Measurements from ENCODE around the gene DGCR2. TPM values are rescaled to one million over a fixed set of nuclear protein-coding genes. Genes with fewer than 3 reads are reported as not detected.
"Not testable (repeated sequence)": the region's sequence is repeated elsewhere in the genome, so short reads cannot be mapped to it uniquely, and the experiment has no call there.

The DGCR2 gene
- total and polyA plus RNA-seq, 3 experiments from 2014 or later: 26.9 to 51.7 (median 28.4) TPM

- no peak for DNase-seq
- Histone ChIP-seq H3K36me3 (ENCODE audit: insufficient read depth, low read length) (peaks cover 8% of the 10 kb centered on the region), H3K27ac (ENCODE audit: low read depth, low read length) (no peak overlapping the region), H3K4me3 (ENCODE audit: low read length) (no peak overlapping the region), H3K4me1 (ENCODE audit: insufficient read depth, low read length) (no peaks in the 10 kb centered on the region), H3K27me3 (ENCODE audit: insufficient read depth, low read length, poor library complexity, severe bottlenecking) (no peaks in the 10 kb centered on the region), H3K9me3 (ENCODE audit: low read length) (no peaks in the 10 kb centered on the region)
- Mint-ChIP-seq H3K4me3 (no peak overlapping the region), H3K27ac (peak overlapping the region in 1 of 8 donors; percentile 47), H3K36me3 (peaks cover 0 to 47% (median 5%) of the 10 kb centered on the region in 3 donors), H3K4me1 (peaks cover 12 to 19% (median 17%) of the 10 kb centered on the region in 3 donors), H3K9me3 (no peaks in the 10 kb centered on the region), H3K27me3 (no peaks in the 10 kb centered on the region)
- POLR2A ChIA-PET: no interaction called here
- CTCF ChIA-PET: no interaction called here
Measured at GRCh38 chr22:19079691-19080090, 42.5 kb downstream of the DGCR2 start.

DNA sequence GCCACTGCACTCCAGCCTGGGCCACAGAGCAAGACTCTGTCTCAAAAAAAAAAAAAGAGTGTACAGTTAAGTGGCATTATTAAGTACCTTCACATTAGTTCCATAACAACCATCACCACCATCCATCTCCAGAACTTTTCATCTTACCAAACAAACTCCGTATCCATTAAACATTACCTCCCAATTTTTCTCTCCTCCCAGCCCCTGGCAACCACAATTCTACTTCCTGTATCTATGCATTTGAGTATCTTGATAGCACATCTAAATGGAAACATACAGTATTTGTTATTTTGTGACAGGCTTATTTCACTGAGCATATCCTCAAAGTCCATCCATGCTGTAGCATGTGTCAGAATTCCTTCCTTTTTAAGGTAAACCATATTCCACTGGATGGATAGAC lies 46.8 kb downstream of the DGCR2 start:
- Histone ChIP-seq H3K4me3 (ENCODE audit: low read length) (no peak overlapping the region), H3K27me3 (ENCODE audit: insufficient read depth, low read length, poor library complexity, severe bottlenecking) (no peaks in the 10 kb centered on the region), H3K4me1 (ENCODE audit: insufficient read depth, low read length) (no peaks in the 10 kb centered on the region), H3K36me3 (ENCODE audit: insufficient read depth, low read length) (peaks cover 3% of the 10 kb centered on the region), H3K27ac (ENCODE audit: low read depth, low read length) (no peak overlapping the region), H3K9me3 (ENCODE audit: low read length) (no peaks in the 10 kb centered on the region)
- Mint-ChIP-seq H3K4me3 (no peak overlapping the region), H3K27me3 (no peaks in the 10 kb centered on the region), H3K27ac (peak overlapping the region in 3 of 8 donors; percentile 8 to 48 (median 39)), H3K36me3 (peaks cover 0 to 51% (median 3%) of the 10 kb centered on the region in 3 donors), H3K9me3 (no peaks in the 10 kb centered on the region), H3K4me1 (peaks cover 23 to 39% (median 39%) of the 10 kb centered on the region in 3 donors)
- ChIA-PET CTCF (no interaction called here), POLR2A (no interaction called here)
- no peak for DNase-seq

- H3K4me3 Mint-ChIP-seq; H3K27ac ChIP-seq (ENCODE audit: low read depth, low read length); H3K4me3 ChIP-seq (ENCODE audit: low read length); H3K9me3 Mint-ChIP-seq; H3K4me1 ChIP-seq (ENCODE audit: insufficient read depth, low read length); H3K27me3 Mint-ChIP-seq; H3K9me3 ChIP-seq (ENCODE audit: low read length); CTCF ChIA-PET; DNase-seq; H3K27me3 ChIP-seq (ENCODE audit: insufficient read depth, low read length, poor library complexity, severe bottlenecking); POLR2A ChIA-PET: not testable (repeated sequence)
- Mint-ChIP-seq H3K36me3 (peaks cover 0 to 55% (median 2%) of the 10 kb centered on the region in 3 donors), H3K4me1 (peaks cover 22 to 39% (median 36%) of the 10 kb centered on the region in 3 donors), H3K27ac (peak overlapping the region in 3 of 8 donors; percentile 10 to 73 (median 57))
- H3K36me3 ChIP-seq (ENCODE audit: insufficient read depth, low read length): peaks cover 20% of the 10 kb centered on the region
Measured at GRCh38 chr22:19072853-19073252, 49.4 kb downstream of the DGCR2 start.

DNA sequence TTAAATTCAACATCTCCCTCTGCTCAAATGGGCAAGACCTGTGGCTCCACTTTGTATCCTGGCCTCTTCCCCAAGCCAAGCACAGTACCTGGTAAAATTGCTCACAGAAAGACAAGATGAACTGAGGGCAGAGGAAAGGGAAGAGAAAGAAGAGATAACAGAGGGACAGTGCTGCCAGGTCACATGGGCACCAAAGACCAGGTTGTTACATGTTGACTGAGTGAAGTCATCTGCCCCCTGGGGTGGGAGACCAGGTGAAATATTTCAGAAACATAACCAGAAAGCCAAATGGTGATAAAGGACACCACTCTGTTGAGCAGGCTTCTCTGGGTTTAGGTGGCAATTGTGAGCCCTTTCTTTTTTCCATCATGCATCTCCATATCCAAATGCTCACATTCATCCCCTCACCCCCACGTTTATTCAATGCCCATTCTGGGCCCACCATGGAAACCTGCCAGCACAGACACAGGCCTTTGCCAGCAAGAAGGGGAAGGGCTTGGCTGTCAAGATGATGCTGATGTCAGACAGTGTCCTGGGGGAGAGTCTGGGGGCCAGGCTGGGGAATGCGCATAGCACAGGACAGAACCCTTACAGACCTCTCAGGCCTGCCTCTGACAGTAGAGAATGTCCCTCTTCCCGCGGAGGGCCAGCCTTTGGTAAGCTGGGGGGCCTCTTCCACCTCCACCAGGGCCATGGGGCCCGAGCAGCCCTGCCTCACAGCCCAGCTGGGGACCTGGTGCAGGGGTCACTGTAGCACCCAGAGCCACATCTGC lies 51.6 kb downstream of the DGCR2 start:
- Histone ChIP-seq H3K36me3 (ENCODE audit: insufficient read depth, low read length) (peaks cover 35% of the 10 kb centered on the region), H3K4me1 (ENCODE audit: insufficient read depth, low read length) (no peaks in the 10 kb centered on the region), H3K9me3 (ENCODE audit: low read length) (no peaks in the 10 kb centered on the region), H3K4me3 (ENCODE audit: low read length) (no peak overlapping the region), H3K27me3 (ENCODE audit: insufficient read depth, low read length, poor library complexity, severe bottlenecking) (no peaks in the 10 kb centered on the region), H3K27ac (ENCODE audit: low read depth, low read length) (no peak overlapping the region)
- H3K36me3 Mint-ChIP-seq: peaks cover 0 to 73% (median 3%) of the 10 kb centered on the region in 3 donors
- no peaks in the 10 kb centered on the region for H3K9me3 Mint-ChIP-seq
- ChIA-PET POLR2A (no interaction called here), CTCF (no interaction called here)
- peaks cover 21 to 40% (median 33%) of the 10 kb centered on the region in 3 donors for H3K4me1 Mint-ChIP-seq
- DNase-seq: no peak
- H3K27ac Mint-ChIP-seq: peak overlapping the region in 1 of 8 donors; percentile 29
- H3K4me3 Mint-ChIP-seq: no peak overlapping the region
- H3K27me3 Mint-ChIP-seq: no peaks in the 10 kb centered on the region

- Mint-ChIP-seq H3K4me3 (no peak overlapping the region), H3K27me3 (no peaks in the 10 kb centered on the region), H3K4me1 (peaks cover 17 to 34% (median 29%) of the 10 kb centered on the region in 3 donors), H3K36me3 (peaks cover 0 to 82% (median 10%) of the 10 kb centered on the region in 3 donors), H3K27ac (no peak overlapping the region), H3K9me3 (no peaks in the 10 kb centered on the region)
- Histone ChIP-seq H3K27me3 (ENCODE audit: insufficient read depth, low read length, poor library complexity, severe bottlenecking) (no peaks in the 10 kb centered on the region), H3K9me3 (ENCODE audit: low read length) (no peaks in the 10 kb centered on the region), H3K36me3 (ENCODE audit: insufficient read depth, low read length) (peaks cover 46% of the 10 kb centered on the region), H3K4me3 (ENCODE audit: low read length) (no peak overlapping the region), H3K4me1 (ENCODE audit: insufficient read depth, low read length) (no peaks in the 10 kb centered on the region), H3K27ac (ENCODE audit: low read depth, low read length) (no peak overlapping the region)
- CTCF ChIA-PET: no interaction called here
- no peak for DNase-seq
- POLR2A ChIA-PET: no interaction called here
Measured at GRCh38 chr22:19069451-19069850, 52.8 kb downstream of the DGCR2 start.

GRCh38 chr22:19068784-19069271 lies 53.4 kb downstream of the DGCR2 start:
- Histone ChIP-seq H3K27me3 (ENCODE audit: insufficient read depth, low read length, poor library complexity, severe bottlenecking) (no peaks in the 10 kb centered on the region), H3K27ac (ENCODE audit: low read depth, low read length) (no peak overlapping the region), H3K9me3 (ENCODE audit: low read length) (no peaks in the 10 kb centered on the region), H3K4me3 (ENCODE audit: low read length) (no peak overlapping the region), H3K36me3 (ENCODE audit: insufficient read depth, low read length) (peaks cover 53% of the 10 kb centered on the region), H3K4me1 (ENCODE audit: insufficient read depth, low read length) (no peaks in the 10 kb centered on the region)
- ChIA-PET POLR2A (no interaction called here), CTCF (no interaction called here)
- Mint-ChIP-seq H3K4me1 (peaks cover 17 to 29% (median 29%) of the 10 kb centered on the region in 3 donors), H3K27me3 (no peaks in the 10 kb centered on the region), H3K27ac (no peak overlapping the region), H3K4me3 (no peak overlapping the region), H3K9me3 (no peaks in the 10 kb centered on the region), H3K36me3 (peaks cover 0 to 87% (median 10%) of the 10 kb centered on the region in 3 donors)
- no peak for DNase-seq

DNA sequence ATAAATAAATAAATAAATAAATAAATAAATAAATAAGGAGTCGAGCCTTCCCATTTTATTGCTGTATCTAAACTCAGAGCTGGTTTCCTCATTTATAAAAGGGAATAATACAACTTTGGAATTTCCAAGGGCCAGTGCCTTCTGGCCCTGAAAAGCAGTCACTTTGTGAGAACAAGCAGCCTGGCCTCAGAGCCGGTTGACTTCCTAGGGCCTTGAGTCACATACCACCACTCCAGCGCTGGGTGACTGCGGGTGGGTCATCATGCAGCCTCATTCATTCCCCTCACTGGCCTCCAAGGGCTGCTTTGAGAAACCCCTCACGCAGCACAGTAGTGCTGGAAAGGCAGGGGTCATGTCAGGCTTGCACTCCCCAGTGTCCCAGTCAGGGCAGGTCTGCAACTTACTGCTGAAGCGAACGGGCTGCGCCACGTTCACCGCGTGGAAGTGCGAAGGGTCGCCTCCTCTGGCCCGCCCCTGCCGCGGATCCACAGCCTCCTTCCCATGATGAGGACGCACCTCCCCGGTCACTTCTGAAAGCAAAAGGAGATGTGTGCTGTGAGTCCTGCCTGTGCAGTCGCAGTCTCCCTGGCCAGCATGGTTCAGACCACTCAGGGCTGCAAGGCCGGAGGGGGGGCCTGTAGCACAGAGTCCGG lies 54.4 kb downstream of the DGCR2 start:
- no peak overlapping the region for H3K27ac ChIP-seq (ENCODE audit: low read depth, low read length)
- Mint-ChIP-seq H3K27ac (no peak overlapping the region), H3K4me3 (no peak overlapping the region), H3K27me3 (no peaks in the 10 kb centered on the region), H3K4me1 (peaks cover 10 to 20% (median 19%) of the 10 kb centered on the region in 3 donors), H3K36me3 (peaks cover 0 to 88% (median 13%) of the 10 kb centered on the region in 3 donors), H3K9me3 (no peaks in the 10 kb centered on the region)
- H3K4me1 ChIP-seq (ENCODE audit: insufficient read depth, low read length): no peaks in the 10 kb centered on the region
- DNase-seq: no peak
- no peak overlapping the region for H3K4me3 ChIP-seq (ENCODE audit: low read length)
- H3K36me3 ChIP-seq (ENCODE audit: insufficient read depth, low read length): peaks cover 60% of the 10 kb centered on the region
- H3K27me3 ChIP-seq (ENCODE audit: insufficient read depth, low read length, poor library complexity, severe bottlenecking): no peaks in the 10 kb centered on the region
- no peaks in the 10 kb centered on the region for H3K9me3 ChIP-seq (ENCODE audit: low read length)
- ChIA-PET POLR2A (no interaction called here), CTCF (no interaction called here)

DNA sequence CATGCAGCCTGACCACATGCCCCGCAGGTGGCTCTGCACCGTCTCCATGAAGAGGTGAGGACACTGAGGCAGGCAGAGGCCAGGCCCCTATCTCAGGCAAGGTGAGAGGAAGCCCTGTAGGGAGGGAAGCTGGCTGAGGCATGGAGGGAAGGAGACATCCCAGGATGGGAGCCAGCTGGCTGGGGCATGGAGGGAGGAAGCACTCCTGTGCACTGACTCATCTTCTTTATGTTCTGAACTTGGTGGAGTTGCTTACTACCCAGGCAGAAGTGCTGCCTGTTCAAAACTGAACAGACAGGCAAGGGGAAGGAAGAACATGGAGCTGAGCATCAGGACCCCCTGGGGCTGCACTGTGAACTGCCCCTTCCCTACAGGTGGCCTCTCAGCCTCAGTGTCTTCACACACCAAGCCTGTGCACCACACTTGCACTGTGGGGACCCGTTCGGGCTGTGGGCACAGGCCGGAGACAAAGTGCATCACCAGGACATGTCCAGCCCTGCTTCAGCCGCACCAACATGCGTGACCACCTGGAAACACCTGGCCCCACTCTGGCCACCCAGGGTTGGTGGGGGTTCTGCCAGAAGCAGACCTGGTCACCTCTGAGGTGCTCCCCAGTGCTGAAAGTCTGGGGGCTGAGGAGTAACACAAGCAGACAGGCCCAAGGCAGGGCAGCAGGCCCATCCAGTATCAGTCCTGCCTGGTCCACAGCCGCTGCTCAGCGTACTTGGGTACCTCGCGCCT lies 55.5 kb downstream of the DGCR2 start:
- Histone ChIP-seq H3K4me3 (ENCODE audit: low read length) (no peak overlapping the region), H3K4me1 (ENCODE audit: insufficient read depth, low read length) (no peaks in the 10 kb centered on the region), H3K27me3 (ENCODE audit: insufficient read depth, low read length, poor library complexity, severe bottlenecking) (no peaks in the 10 kb centered on the region), H3K9me3 (ENCODE audit: low read length) (no peaks in the 10 kb centered on the region), H3K36me3 (ENCODE audit: insufficient read depth, low read length) (peaks cover 64% of the 10 kb centered on the region), H3K27ac (ENCODE audit: low read depth, low read length) (no peak overlapping the region)
- Mint-ChIP-seq H3K27me3 (no peaks in the 10 kb centered on the region), H3K4me1 (peaks cover 6 to 13% (median 11%) of the 10 kb centered on the region in 3 donors), H3K27ac (no peak overlapping the region), H3K4me3 (no peak overlapping the region), H3K36me3 (peaks cover 0 to 94% (median 16%) of the 10 kb centered on the region in 3 donors), H3K9me3 (no peaks in the 10 kb centered on the region)
- DNase-seq: no peak
- ChIA-PET CTCF (interaction anchor here (1.2 to 2.2 kb wide), 2 partner anchors 10 to 11 kb away, joined by 3 to 6 read pairs; no protein-coding TSS in a partner anchor), POLR2A (no interaction called here)
